Nephron (organoid): Measurements from ENCODE around the gene TRAPPC3.
A peak's percentile ranks its signal among the peaks of the same experiment; 100 is the strongest.

Experiments
- H3K27ac Mint-ChIP-seq, 3 experiments: 2 replicates each; pipeline ENCODE4 v1.8.0; 2020; ENCODE audit warnings: mixed read lengths in 3 of 3, mild to moderate bottlenecking in 2 of 3, moderate library complexity in 1 of 3
- H3K27me3 Mint-ChIP-seq: 2 replicates; pipeline ENCODE4 v1.8.0; 2021; ENCODE audit warnings: low read depth, mild to moderate bottlenecking, moderate library complexity, mixed read lengths
- H3K36me3 Mint-ChIP-seq: 2 replicates; pipeline ENCODE4 v1.8.0; 2020; ENCODE audit warnings: low read depth, mixed read lengths
- H3K4me1 Mint-ChIP-seq: 2 replicates; pipeline ENCODE4 v1.8.0; 2020; ENCODE audit warnings: mixed read lengths
- H3K4me3 Mint-ChIP-seq, 3 experiments: 2 replicates each; pipeline ENCODE4 v1.8.0; 2020; ENCODE audit warnings: mild to moderate bottlenecking in 3 of 3, mixed read lengths in 3 of 3, moderate library complexity in 2 of 3
- H3K9me3 Mint-ChIP-seq: 2 replicates; pipeline ENCODE4 v1.8.0; 2020; ENCODE audit warnings: mixed read lengths
- TF ChIP-seq, protein P1 (sequence below), 3 experiments: fragments of 200-600 bp; sonication (generic); IDR thresholded peaks; one replicate each; pipeline ENCODE4 v1.5.0; 2021; ENCODE audit warnings: antibody characterized with exemption in 3 of 3; ENCODE audit not compliant: unreplicated experiment in 3 of 3

Gene TRAPPC3

GRCh38 chr1:36134505-36135329, 14.6 kb downstream of the TRAPPC3 start:
- TF ChIP-seq, protein P1, sequence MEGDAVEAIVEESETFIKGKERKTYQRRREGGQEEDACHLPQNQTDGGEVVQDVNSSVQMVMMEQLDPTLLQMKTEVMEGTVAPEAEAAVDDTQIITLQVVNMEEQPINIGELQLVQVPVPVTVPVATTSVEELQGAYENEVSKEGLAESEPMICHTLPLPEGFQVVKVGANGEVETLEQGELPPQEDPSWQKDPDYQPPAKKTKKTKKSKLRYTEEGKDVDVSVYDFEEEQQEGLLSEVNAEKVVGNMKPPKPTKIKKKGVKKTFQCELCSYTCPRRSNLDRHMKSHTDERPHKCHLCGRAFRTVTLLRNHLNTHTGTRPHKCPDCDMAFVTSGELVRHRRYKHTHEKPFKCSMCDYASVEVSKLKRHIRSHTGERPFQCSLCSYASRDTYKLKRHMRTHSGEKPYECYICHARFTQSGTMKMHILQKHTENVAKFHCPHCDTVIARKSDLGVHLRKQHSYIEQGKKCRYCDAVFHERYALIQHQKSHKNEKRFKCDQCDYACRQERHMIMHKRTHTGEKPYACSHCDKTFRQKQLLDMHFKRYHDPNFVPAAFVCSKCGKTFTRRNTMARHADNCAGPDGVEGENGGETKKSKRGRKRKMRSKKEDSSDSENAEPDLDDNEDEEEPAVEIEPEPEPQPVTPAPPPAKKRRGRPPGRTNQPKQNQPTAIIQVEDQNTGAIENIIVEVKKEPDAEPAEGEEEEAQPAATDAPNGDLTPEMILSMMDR (IDR thresholded peaks at IDR 0.05; ENCODE audit: unreplicated experiment in 3 of 3), result peak; percentile 80 to 84 (median 81)
- Mint-ChIP-seq H3K4me3 (no peak overlapping the region), H3K4me1 (peaks cover 22% of the 10 kb centered on the region), H3K27me3 (no peaks in the 10 kb centered on the region), H3K36me3 (peaks cover 17% of the 10 kb centered on the region), H3K9me3 (no peaks in the 10 kb centered on the region), H3K27ac (peak overlapping the region in 2 of 3 experiments; percentile 43 to 78)

GRCh38 chr1:36134031-36134430, 15.3 kb downstream of the TRAPPC3 start:
- H3K27ac Mint-ChIP-seq, result peak overlapping the region in 2 of 3 experiments; percentile 40 to 78
- no peaks in the 10 kb centered on the region for H3K9me3 Mint-ChIP-seq
- TF ChIP-seq, protein P1 (IDR thresholded peaks at IDR 0.05; ENCODE audit: unreplicated experiment in 3 of 3), result no peak
- H3K4me1 Mint-ChIP-seq, result peaks cover 22% of the 10 kb centered on the region
- no peak overlapping the region for H3K4me3 Mint-ChIP-seq
- peaks cover 13% of the 10 kb centered on the region for H3K36me3 Mint-ChIP-seq
- H3K27me3 Mint-ChIP-seq, result peaks cover 4% of the 10 kb centered on the region

DNA sequence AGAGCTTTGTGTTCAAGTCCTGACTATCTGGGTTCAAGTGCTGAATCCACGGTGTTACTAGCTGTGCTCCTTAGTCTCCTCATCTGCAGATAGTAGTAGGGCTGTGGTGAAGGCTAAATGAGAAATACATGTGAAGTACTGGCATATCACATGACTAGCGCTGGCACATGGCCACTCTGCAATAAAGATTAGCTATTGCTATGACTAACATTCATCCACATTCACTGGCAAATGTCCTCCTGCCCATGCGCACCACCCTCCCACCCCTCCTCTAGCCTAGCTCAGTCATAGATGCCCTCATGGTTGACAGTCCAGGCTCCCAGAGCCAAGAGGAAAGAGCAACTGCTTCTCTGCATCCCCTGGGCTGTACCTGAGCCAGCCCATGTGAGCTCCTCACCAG, 15.8 kb downstream of the TRAPPC3 start:
- Mint-ChIP-seq H3K9me3 (no peaks in the 10 kb centered on the region), H3K36me3 (peaks cover 11% of the 10 kb centered on the region), H3K4me1 (peaks cover 22% of the 10 kb centered on the region), H3K27ac (peak overlapping the region in 1 of 3 experiments; percentile 40), H3K27me3 (peaks cover 7% of the 10 kb centered on the region), H3K4me3 (no peak overlapping the region)
- TF ChIP-seq, protein P1 (IDR thresholded peaks at IDR 0.05; ENCODE audit: unreplicated experiment in 3 of 3), result no peak

DNA sequence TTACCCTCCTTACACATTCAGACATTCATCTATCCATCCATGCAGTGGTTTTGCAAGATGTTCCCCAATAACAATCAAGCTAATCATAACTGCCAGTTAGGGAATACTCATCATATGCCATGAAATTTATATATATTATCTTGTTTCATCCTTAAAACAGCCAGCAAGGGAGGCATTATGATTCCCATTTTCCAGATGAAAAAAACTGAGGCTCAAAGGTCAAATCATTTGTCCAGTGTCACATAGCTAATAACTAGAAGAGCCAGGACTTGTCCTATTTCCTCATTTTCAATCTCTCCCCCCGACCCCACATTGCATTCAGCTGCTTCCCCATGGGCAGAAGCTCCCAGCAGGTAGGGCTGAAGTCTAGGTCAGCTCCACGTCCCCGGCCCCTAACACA, 17.3 kb downstream of the TRAPPC3 start:
- no peaks in the 10 kb centered on the region for H3K36me3 Mint-ChIP-seq
- no peaks in the 10 kb centered on the region for H3K9me3 Mint-ChIP-seq
- TF ChIP-seq, protein P1 (IDR thresholded peaks at IDR 0.05; ENCODE audit: unreplicated experiment in 3 of 3), result no peak
- H3K4me3 Mint-ChIP-seq, result no peak overlapping the region
- peaks cover 13% of the 10 kb centered on the region for H3K27me3 Mint-ChIP-seq
- H3K27ac Mint-ChIP-seq, result peak overlapping the region in 1 of 3 experiments; percentile 5
- H3K4me1 Mint-ChIP-seq, result peaks cover 28% of the 10 kb centered on the region

GRCh38 chr1:36128905-36129206, 20.4 kb downstream of the TRAPPC3 start:
- Mint-ChIP-seq H3K36me3 (no peaks in the 10 kb centered on the region), H3K27ac (no peak overlapping the region), H3K4me1 (peaks cover 34% of the 10 kb centered on the region), H3K4me3 (no peak overlapping the region), H3K9me3 (no peaks in the 10 kb centered on the region), H3K27me3 (peaks cover 33% of the 10 kb centered on the region)
- TF ChIP-seq, protein P1 (IDR thresholded peaks at IDR 0.05; ENCODE audit: unreplicated experiment in 3 of 3), result no peak
